Osteoblast (primary cell): Measurements from ENCODE around the gene TEKT2. TPM values are rescaled to one million over a fixed set of nuclear protein-coding genes. Genes with fewer than 3 reads are reported as not detected.
A peak's percentile ranks its signal among the peaks of the same experiment; 100 is the strongest.

Experiments
- DNase-seq: peaks from one replicate; pipeline ENCODE4 v3.0.0; 2011; ENCODE audit warnings: low spot score, mixed read lengths; ENCODE audit not compliant: insufficient read length; ENCODE audit errors: missing footprints
- H2AFZ ChIP-seq: 2 replicates; pipeline ENCODE4 v1.6.0; 2011; ENCODE audit warnings: mild to moderate bottlenecking, low read length
- H3K27ac ChIP-seq: 2 replicates; pipeline ENCODE4 v1.5.1; 2011; ENCODE audit warnings: mild to moderate bottlenecking, low read depth, low read length, moderate library complexity
- H3K27me3 ChIP-seq: 2 replicates; pipeline ENCODE4 v1.6.0; 2012; ENCODE audit warnings: mild to moderate bottlenecking, control low read depth, inconsistent platforms, low read length, moderate library complexity; ENCODE audit not compliant: insufficient read depth
- H3K36me3 ChIP-seq: 2 replicates; pipeline ENCODE4 v1.5.1; 2011; ENCODE audit warnings: mild to moderate bottlenecking, low read length, control low read depth, moderate library complexity; ENCODE audit not compliant: insufficient read depth
- H3K4me1 ChIP-seq: 2 replicates; pipeline ENCODE4 v1.5.1; 2011; ENCODE audit warnings: mild to moderate bottlenecking, low read length, control low read depth, moderate library complexity; ENCODE audit not compliant: insufficient read depth
- H3K4me2 ChIP-seq: 2 replicates; pipeline ENCODE4 v1.6.0; 2011; ENCODE audit warnings: mild to moderate bottlenecking, low read length; ENCODE audit not compliant: insufficient read depth
- H3K4me3 ChIP-seq: fragments of 200-600 bp; sonication (generic); 3 replicates; pipeline ENCODE4 v1.5.1; 2012; ENCODE audit warnings: mild to moderate bottlenecking, low read length, inconsistent platforms; ENCODE audit not compliant: insufficient read depth
- H3K79me2 ChIP-seq: 2 replicates; pipeline ENCODE4 v1.6.0; 2012; ENCODE audit warnings: mild to moderate bottlenecking, low read length, control low read depth, inconsistent platforms; ENCODE audit not compliant: insufficient read depth
- H3K9me3 ChIP-seq: 2 replicates; pipeline ENCODE4 v1.5.1; 2011; ENCODE audit warnings: low read depth, low read length, control low read depth
- H4K20me1 ChIP-seq: 2 replicates; pipeline ENCODE4 v1.6.0; 2012; ENCODE audit warnings: mild to moderate bottlenecking, low read length, control low read depth; ENCODE audit not compliant: insufficient read depth
- total RNA-seq: library from RNA; depleted of rRNA; stranded (reverse); fragments of >200 nt; gene quantifications from 2 replicates; pipeline ENCODE4 v1.2.3, GENCODE V29; 2012
- TF ChIP-seq, protein P1 (sequence below): IDR thresholded peaks from 2 replicates; pipeline ENCODE4 v1.5.1; 2011; ENCODE audit warnings: mild to moderate bottlenecking, low read depth, low read length, moderate library complexity; ENCODE audit errors: extremely low read depth

Gene TEKT2
- total RNA-seq, 1 donor = not detected

- Histone ChIP-seq H3K4me1 (peaks cover 31% of the 10 kb centered on the region), H3K4me3 (no peak overlapping the region), H3K79me2 (no peaks in the 10 kb centered on the region), H3K27ac (peak overlapping the region; percentile 61), H4K20me1 (no peaks in the 10 kb centered on the region), H3K27me3 (no peaks in the 10 kb centered on the region), H3K9me3 (no peaks in the 10 kb centered on the region), H2AFZ (peak overlapping the region; percentile 53), H3K36me3 (no peaks in the 10 kb centered on the region), H3K4me2 (peak overlapping the region; percentile 65)
- DNase-seq = peak; percentile 94
- TF ChIP-seq, protein P1, sequence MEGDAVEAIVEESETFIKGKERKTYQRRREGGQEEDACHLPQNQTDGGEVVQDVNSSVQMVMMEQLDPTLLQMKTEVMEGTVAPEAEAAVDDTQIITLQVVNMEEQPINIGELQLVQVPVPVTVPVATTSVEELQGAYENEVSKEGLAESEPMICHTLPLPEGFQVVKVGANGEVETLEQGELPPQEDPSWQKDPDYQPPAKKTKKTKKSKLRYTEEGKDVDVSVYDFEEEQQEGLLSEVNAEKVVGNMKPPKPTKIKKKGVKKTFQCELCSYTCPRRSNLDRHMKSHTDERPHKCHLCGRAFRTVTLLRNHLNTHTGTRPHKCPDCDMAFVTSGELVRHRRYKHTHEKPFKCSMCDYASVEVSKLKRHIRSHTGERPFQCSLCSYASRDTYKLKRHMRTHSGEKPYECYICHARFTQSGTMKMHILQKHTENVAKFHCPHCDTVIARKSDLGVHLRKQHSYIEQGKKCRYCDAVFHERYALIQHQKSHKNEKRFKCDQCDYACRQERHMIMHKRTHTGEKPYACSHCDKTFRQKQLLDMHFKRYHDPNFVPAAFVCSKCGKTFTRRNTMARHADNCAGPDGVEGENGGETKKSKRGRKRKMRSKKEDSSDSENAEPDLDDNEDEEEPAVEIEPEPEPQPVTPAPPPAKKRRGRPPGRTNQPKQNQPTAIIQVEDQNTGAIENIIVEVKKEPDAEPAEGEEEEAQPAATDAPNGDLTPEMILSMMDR = no peak
Observed at GRCh38 chr1:36115931-36116330, 32.0 kb downstream of the TEKT2 start.

GRCh38 chr1:36116901-36117300 is 33.0 kb downstream of the TEKT2 start:
- Histone ChIP-seq H2AFZ (no peak overlapping the region), H3K4me2 (no peak overlapping the region), H3K36me3 (no peaks in the 10 kb centered on the region), H4K20me1 (no peaks in the 10 kb centered on the region), H3K27me3 (no peaks in the 10 kb centered on the region), H3K4me3 (no peak overlapping the region), H3K9me3 (no peaks in the 10 kb centered on the region), H3K4me1 (peaks cover 31% of the 10 kb centered on the region), H3K79me2 (no peaks in the 10 kb centered on the region), H3K27ac (no peak overlapping the region)
- peak; percentile 56 for DNase-seq
- TF ChIP-seq, protein P1 = no peak

DNA sequence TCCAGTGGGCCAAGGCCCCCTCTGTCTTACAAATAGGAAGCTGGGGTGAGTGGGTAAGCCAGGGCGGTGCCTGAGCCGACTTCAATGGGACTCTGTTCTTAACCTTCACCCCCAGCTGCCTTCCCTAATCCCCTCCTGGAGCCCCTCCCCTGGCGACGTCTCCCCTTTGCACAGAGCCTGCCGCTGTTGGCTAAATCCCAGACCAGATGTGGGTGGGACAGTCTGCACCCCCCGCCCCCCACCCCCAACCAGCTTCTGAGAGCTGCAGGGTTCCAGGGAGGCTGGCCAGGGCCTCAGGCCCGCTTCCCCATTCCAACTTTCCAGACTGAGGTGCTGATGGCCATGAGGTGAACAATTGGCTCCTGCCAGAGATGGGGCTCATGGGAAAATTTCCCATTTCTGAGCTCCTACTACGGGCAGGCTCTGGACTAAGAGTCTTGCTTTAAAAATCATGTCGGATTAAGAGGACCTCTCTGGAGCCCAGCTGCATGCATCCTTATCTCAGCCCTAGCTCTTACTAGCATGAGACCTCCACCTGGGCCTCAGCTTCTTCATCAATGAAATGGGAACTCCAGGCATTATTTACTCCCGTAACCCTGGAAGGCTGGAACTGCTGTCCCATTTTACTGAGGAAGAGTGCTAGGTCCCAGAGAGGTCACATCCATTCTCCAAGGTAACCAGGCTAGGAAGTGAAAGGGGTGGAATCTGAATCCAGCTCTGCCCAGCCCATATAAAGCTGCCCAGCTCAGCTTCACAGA is 34.7 kb downstream of the TEKT2 start:
- H3K79me2 ChIP-seq = no peaks in the 10 kb centered on the region
- DNase-seq = peak; percentile 39
- H3K27me3 ChIP-seq = no peaks in the 10 kb centered on the region
- no peak overlapping the region for H3K27ac ChIP-seq
- H4K20me1 ChIP-seq = no peaks in the 10 kb centered on the region
- TF ChIP-seq, protein P1 = no peak
- no peaks in the 10 kb centered on the region for H3K9me3 ChIP-seq
- H2AFZ ChIP-seq = no peak overlapping the region
- no peak overlapping the region for H3K4me3 ChIP-seq
- peaks cover 34% of the 10 kb centered on the region for H3K4me1 ChIP-seq
- no peaks in the 10 kb centered on the region for H3K36me3 ChIP-seq
- H3K4me2 ChIP-seq = no peak overlapping the region

DNA sequence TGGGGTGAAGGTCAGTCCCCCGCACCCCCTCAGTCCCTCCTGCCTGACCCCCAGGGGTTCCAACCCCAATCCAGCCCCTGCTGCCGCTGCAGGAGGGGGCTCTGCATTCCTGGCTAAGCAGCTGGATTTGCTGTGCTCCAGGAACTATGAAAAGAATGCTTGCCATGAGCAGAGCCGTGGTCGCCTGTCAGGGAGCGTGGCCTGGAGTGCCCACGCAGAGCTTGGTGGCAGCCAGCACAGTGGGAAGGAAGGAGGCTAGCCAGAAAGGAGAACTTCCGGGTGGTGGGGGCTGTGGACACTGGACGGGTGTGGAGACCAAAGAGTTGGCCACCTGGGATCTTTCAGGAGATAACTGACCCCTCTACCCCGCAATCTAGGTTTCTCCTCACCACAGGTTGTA is 35.6 kb downstream of the TEKT2 start:
- TF ChIP-seq, protein P1 = no peak
- Histone ChIP-seq H3K36me3 (no peaks in the 10 kb centered on the region), H3K4me2 (no peak overlapping the region), H4K20me1 (no peaks in the 10 kb centered on the region), H3K79me2 (no peaks in the 10 kb centered on the region), H3K4me1 (peaks cover 35% of the 10 kb centered on the region), H3K27ac (no peak overlapping the region), H3K27me3 (peaks cover 5% of the 10 kb centered on the region), H2AFZ (peak overlapping the region; percentile 63), H3K4me3 (no peak overlapping the region), H3K9me3 (no peaks in the 10 kb centered on the region)
- DNase-seq = no peak
